NCI-H2171 treated with DMSO at 0.1 percent for 48 hours (cell line): ENCODE results near the gene ZNF581.
A peak's percentile ranks its signal among the peaks of the same experiment; 100 is the strongest.

Source experiments
- DNase-seq: peaks from one replicate; lab custom pipeline; 2025; lab: John Stamatoyannopoulos, UW

Gene ZNF581

DNA sequence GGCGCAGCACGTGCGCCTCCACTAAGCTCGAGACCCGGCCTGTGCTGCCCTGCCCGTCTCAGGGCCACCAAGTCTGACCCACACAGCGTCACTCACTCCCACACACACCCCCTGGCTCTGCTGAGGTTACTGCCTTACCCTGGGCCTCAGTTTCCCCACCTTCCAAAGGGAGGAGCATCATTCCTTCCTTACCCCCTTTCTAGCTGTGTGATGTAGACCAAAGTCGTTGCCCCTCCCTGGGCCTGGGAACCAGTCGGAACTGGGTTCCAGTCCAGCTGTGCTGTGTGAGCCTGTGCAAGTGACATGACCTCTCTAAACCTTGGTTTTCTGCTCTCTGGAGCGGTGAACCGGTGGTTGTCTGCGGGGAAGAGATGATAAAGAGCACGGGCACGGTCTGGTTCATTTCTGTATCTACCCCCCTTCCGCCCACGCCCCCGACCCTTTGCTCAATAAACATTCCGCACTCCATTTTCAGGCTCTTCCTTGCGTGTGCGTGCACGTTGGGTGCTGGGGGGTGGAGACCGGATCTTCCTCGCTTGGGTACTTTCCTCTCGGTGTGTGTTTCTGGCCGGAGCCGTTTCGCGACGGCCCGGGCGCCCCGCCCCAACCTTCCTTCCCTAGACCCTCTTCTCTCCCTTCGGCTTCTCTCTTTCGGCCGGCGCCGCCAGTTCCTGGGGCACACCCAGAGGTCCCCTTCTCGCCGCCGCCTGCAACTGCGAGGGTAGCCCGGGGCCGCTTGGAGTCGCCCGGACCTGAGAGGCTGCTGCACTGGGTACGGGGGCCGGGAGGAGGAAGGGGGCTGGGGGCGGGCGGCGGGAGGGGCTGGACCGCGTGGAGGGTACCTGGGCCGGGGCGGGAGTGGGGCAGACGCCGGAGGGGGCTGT lies at the start of gene ZNF581:
ZNF581 (plus strand) TSS at position 647 of the 884 bp plus-strand sequence. CDS start 923 bp downstream, outside the sequence.
- peak; percentile 85 for DNase-seq

- DNase-seq = no peak
These were observed 48.4 kb upstream of the ZNF581 start for GRCh38 chr19:55594996-55595545.

- no peak for DNase-seq
These were observed 47.1 kb upstream of the ZNF581 start for GRCh38 chr19:55596304-55596703.

GRCh38 chr19:55597501-55597921 lies 45.9 kb upstream of the ZNF581 start:
- DNase-seq = no peak

DNA sequence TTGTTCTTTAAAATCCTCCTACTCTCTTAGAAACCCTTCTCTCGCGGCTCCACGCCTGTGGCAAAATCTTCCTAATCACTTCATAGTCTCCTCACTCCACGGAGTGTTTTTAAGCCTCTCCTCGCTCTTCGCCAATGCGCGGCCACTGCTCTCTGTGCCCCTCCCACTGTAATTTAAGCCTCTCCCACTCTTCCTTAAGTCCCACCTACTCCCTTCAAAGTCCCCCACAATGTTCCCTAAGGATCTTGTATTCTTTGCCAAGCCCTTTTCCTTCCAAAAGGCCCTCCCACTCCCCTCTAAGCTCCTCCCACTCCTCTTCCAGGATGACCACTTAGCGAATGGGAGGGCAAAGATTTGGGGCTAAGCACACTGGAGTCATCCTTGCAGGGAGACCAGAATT lies 45.4 kb upstream of the ZNF581 start:
- no peak for DNase-seq

GRCh38 chr19:55598719-55599467 lies 44.6 kb upstream of the ZNF581 start:
- peak; percentile 93 for DNase-seq

DNA sequence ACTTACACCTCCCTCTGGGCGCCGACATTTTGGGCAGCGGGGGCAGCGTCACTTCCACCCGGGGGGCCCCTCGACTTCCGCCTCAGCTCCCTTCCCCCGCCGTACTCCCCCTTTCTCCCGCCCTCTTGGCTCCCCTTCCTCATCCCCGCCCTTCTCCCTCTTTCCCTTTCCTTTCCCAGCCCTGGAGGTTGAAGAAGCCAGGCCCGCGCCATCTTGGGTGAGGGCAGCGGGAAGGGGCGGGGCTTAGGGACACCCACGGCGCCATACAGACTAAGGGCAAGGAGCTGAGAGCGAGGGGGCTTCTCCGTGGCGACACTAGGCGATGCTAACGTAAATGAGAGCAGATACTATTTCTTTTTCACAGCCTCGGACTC lies 44.0 kb upstream of the ZNF581 start, which contains the start of gene FIZ1:
FIZ1 (minus strand) TSS at position 50 of the 374 bp plus-strand sequence. CDS start 1,652 bp downstream, outside the sequence.
- DNase-seq = peak; percentile 98

DNA sequence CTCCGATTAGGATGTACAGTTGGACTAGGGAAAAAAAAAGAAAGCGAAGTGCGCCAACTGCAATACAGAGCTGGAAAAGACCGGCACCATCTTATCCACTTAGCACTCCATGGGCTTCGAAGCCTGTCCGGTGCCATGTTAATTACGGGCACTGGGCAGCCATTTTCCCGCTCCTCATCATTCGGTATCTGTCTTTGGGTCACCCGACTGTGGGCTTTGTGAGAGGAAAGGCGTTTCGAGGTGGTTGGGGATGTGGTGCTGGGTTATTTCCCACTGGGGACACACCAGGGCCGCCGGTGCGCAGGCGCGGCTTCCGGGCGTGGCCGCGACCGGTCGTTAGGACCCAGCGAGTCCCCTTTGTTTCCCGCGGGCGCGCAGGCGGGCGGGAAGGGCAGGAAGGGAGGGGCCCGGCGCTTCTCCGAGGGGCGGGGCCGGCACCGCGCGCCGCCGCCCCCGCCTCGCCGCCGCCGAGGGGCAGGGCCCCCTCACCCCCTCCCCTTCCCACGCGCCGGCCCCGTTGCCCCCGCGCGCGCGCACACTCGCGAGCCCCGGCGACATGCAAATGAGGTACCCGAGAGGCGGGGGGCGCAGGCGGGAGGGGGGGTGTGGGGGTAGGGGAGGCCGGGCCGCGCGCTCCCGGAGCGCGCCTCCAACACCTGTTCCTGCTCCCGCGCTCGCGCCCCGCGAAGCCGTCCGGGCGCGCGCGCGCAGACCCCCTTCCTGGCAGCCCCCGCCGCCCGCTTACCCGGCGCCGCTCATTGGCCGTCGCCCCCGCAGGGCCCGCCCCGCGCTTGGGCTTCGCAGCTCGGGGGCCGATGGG lies 43.4 kb upstream of the ZNF581 start, which contains the start of gene ZNF524:
ZNF524 (plus strand) TSS at position 447 of the 820 bp plus-strand sequence. CDS start 1,825 bp downstream, outside the sequence.
- peak; percentile 97 for DNase-seq

DNA sequence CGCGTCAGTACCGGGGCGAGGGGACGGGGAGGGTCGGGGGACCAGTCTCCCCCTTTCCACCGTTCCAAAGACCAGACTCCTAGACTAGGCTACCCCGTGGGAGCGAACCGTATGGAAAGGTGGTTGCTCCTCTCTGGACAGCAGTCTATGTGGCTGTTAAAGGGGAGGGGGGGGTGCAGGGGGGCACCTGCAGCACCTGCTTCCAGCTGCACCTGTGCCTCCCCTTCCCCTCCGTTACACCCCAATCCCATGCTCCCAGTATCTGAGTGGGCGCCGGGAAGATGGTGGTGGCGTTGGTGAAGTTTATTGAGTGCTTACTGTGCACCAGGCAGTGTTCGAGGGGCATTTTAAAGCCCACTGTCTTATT lies 42.8 kb upstream of the ZNF581 start:
- DNase-seq = no peak

DNA sequence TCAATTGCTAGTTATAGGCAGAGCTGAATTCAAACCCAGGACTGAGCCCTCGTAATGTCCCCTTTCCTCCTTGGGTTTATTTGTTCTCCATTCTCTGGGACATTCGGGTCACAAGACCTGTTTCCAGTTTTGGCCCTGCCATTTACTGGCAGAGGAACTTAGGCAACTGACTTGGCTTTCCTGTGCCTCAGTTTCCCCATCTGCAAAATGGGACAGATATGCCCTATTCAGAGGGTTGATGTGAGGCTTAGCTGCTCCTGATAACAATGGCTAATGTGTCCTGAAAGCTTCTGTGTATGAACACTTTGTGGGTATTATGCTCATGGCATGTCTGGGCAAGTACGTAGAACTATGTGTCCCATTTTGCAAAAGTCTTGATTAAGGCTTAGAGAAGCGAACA lies 42.4 kb upstream of the ZNF581 start:
- DNase-seq = no peak

GRCh38 chr19:55602104-55603001 lies 41.1 kb upstream of the ZNF581 start:
- no peak for DNase-seq

DNA sequence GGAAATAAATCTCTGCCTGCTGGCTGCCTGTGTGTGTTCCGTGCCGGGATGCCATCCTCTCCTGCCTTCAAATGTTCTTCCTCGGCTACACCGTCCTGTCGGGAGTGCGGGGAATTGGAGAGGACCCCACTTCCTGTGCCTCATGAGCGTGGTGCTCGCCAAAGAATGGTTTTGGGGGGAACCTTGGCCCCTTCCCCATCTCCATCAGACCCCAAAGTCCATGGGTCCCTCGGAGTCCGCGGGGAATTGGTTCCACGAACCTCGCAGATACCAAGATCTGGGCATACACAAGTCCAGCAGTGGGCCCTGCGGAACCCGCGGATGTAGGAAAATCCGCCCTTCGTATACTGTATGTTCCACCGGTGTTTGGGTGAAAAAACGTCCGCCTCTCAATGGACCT lies 40.3 kb upstream of the ZNF581 start:
- no peak for DNase-seq

DNA sequence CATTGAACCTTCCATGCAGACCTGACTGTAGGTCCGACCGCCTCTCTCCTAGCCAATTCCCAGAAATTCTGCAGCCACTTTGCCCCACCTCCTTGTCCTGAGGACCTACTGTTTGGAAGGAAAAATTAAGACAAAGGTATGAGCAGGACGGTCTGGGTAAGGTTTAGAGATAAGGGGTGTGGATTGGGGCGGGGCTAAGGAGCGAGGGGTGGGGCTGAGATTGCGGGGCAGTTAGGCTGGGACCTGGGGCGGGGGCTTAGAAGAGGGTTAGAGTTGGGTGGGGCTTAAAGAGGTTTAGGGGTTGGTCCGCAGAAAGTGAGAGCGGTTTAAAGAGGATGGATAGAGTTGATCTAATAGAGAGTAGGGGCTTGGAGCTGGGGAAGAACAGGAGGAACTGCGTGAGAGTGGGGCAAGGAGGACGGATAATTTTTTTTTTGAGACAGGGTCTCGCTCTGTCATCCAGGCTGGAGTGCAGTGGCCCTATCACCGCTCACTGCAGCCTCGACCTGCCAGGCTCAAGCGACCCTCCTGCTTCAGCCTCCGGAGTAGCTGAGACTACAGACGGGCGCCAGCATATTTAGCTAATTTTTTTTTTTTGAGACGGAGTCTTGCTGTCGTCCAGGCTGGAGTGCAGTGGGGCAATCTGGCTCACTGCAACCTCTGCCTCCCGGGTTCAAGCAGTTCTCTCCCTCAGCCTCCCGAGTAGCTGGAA lies 39.7 kb upstream of the ZNF581 start:
- DNase-seq = no peak

GRCh38 chr19:55605207-55605636 lies 38.2 kb upstream of the ZNF581 start:
- DNase-seq = peak; percentile 97

- DNase-seq = peak; percentile 82
These were observed 37.6 kb upstream of the ZNF581 start, which contains the start of gene ZNF865 for GRCh38 chr19:55605637-55606470. Gene ZNF865 (plus strand): TSS chr19:55605647. CDS start chr19:55613619, 7,972 bp downstream.

DNA sequence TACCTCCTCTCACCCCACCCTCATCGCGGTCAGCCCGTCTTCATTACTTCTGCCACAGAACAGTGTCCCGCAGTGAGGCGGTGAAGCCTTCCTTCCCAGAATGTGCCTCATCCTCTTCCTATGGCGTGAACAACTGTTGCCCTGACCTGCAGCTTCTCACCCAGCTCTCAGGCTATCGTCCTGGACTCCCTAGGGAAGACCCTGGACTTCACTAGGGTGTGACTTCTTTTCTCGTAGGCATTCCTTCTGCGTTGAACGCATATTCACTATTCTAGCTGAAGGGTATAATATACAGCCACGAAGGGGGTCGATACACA lies 37.0 kb upstream of the ZNF581 start:
- DNase-seq = no peak

DNA sequence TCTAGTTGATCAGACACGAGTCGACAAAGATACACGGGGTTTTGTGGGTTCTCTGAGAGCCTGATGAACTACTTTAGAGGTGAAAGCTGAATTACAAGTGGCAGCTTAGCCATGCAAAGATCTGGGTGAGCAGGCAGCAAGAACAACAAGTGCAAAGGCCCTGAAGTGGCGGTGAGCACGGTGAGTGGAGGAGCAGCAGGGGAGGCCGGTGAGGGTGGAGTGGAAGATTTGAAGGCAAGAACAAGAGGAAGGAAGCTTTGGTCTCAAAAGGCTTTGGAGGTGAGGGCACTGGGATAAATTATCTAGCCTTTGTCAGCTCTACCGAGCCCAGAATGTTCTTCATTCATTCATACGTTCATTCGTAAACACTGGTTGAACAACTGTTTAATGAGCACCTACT lies 36.6 kb upstream of the ZNF581 start:
- no peak for DNase-seq

- DNase-seq = no peak
These were observed 34.1 kb upstream of the ZNF581 start for GRCh38 chr19:55609326-55609725.
